Right lobe of liver (tissue), 4 donors: ENCODE data around the gene MRPS18A.

ENCODE experiments used
- CTCF ChIP-seq, 4 donors: fragments of 200-600 bp in 3 of 4; fragments of 450-650 bp in 1 of 4; IDR thresholded peaks; one replicate each; pipeline versions ENCODE4 v1.5.1 to v1.8.0; 2016 to 2022; ENCODE audit warnings: antibody characterized with exemption in 4 of 4, mild to moderate bottlenecking in 2 of 4
- POLR2A ChIP-seq: fragments of 450-650 bp; IDR thresholded peaks from one replicate; pipeline ENCODE4 v1.6.1; 2017; ENCODE audit warnings: antibody characterized with exemption, mild to moderate bottlenecking
- donor health status: DM: no; HTN: no; CAD: no.
- donor health status: DM: no; HTN: no; CAD: no.
- donor health status: DM: no; HTN: yes; CAD: no.

- TF ChIP-seq CTCF (IDR thresholded peaks at IDR 0.05) (no peak), POLR2A (no peak)
These were observed 7.0 kb downstream of the MRPS18A start for GRCh38 chr6:43680308-43681200.
